NT2/D1 (cell line): ENCODE data around the gene MUC2.

Experiments
- DNase-seq: peaks from one replicate; pipeline ENCODE4 v3.0.0-alpha.2; 2011; ENCODE audit warnings: low read depth, low spot score
- H3K27me3 ChIP-seq: 2 replicates; pipeline ENCODE4 v1.6.0; 2011; ENCODE audit warnings: mild to moderate bottlenecking; ENCODE audit not compliant: insufficient read length, insufficient read depth
- H3K36me3 ChIP-seq: 2 replicates; pipeline ENCODE4 v1.6.1; 2011; ENCODE audit warnings: mild to moderate bottlenecking, low read length, mixed read lengths; ENCODE audit not compliant: insufficient read depth, insufficient read length
- H3K4me1 ChIP-seq: 2 replicates; pipeline ENCODE4 v1.5.1; 2011; ENCODE audit not compliant: insufficient read depth, insufficient read length
- H3K4me3 ChIP-seq: 2 replicates; pipeline ENCODE4 v1.5.1; 2011; ENCODE audit warnings: low read depth; ENCODE audit not compliant: insufficient read length
- H3K9ac ChIP-seq: 2 replicates; pipeline ENCODE4 v1.6.0; 2011; ENCODE audit warnings: low read depth; ENCODE audit not compliant: insufficient read length
- H3K9me3 ChIP-seq: 2 replicates; pipeline ENCODE4 v1.5.1; 2011; ENCODE audit warnings: mild to moderate bottlenecking, low read length; ENCODE audit not compliant: insufficient read depth
- SUZ12 ChIP-seq: IDR thresholded peaks from 2 replicates; pipeline ENCODE4 v1.6.1; 2011; ENCODE audit not compliant: insufficient read length, insufficient read depth; ENCODE audit errors: extremely low read depth
- YY1 ChIP-seq: IDR thresholded peaks from 2 replicates; pipeline ENCODE4 v1.6.1; 2011; ENCODE audit not compliant: insufficient read length, insufficient read depth
- ZNF274 ChIP-seq: IDR thresholded peaks from 2 replicates; pipeline ENCODE4 v1.6.1; 2011; ENCODE audit warnings: mild to moderate bottlenecking, low read depth, low read length

The MUC2 gene

GRCh38 chr11:1117992-1118391, 43.3 kb downstream of the MUC2 start:
- Histone ChIP-seq H3K4me1 (no peaks in the 10 kb centered on the region), H3K9me3 (no peaks in the 10 kb centered on the region), H3K4me3 (no peak overlapping the region), H3K27me3 (peaks cover 16% of the 10 kb centered on the region), H3K36me3 (no peaks in the 10 kb centered on the region), H3K9ac (no peak overlapping the region)
- DNase-seq: no peak
- TF ChIP-seq YY1 (no peak), SUZ12 (no peak), ZNF274 (no peak)

DNA sequence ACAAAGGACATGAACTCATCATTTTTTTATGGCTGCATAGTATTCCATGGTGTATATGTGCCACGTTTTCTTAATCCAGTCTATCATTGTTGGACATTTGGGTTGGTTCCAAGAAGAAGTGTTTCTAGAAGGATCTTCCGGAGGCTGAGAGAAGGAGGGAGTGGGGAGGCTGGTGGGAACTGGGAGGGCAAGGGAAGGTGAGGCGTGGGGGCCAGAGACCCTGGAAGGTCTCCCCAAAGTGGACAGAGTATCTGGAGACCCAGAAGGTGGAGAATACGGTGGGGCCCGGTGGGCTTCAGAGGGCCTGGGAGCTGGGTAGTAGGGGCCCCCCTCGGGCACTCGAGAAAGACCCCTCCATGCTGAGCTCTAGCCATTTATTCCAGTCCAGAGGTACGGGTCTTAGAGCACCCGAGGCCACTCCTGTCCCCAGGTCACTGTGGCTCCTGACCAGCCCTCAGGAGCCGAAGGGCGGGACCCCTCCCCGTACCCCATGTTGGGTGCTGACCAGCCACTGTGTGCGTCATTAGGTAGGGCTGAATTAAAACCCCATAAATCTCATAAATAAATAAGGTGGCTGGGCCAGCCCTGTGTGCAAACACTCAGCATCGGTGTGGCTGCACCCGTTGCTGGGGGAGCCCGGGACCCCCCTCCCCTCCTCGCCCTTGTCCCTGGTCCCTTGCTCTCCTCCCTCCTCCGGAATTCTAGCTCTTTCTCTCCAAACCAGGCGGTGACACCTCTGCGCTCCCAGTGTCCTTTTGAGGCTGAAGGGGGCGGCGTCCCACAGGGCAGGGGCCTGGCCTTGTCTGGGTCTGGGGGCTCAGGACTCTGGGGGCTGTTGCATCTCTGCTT, 44.3 kb downstream of the MUC2 start:
- H3K9me3 ChIP-seq: no peaks in the 10 kb centered on the region
- H3K4me1 ChIP-seq: no peaks in the 10 kb centered on the region
- H3K27me3 ChIP-seq: peaks cover 26% of the 10 kb centered on the region
- no peak overlapping the region for H3K4me3 ChIP-seq
- TF ChIP-seq SUZ12: no peak
- TF ChIP-seq ZNF274: no peak
- no peak for TF ChIP-seq YY1
- no peak for DNase-seq
- H3K36me3 ChIP-seq: no peaks in the 10 kb centered on the region
- H3K9ac ChIP-seq: no peak overlapping the region

GRCh38 chr11:1119604-1120146, 45.0 kb downstream of the MUC2 start:
- DNase-seq: no peak
- Histone ChIP-seq H3K27me3 (peaks cover 33% of the 10 kb centered on the region), H3K36me3 (no peaks in the 10 kb centered on the region), H3K4me1 (no peaks in the 10 kb centered on the region), H3K9ac (no peak overlapping the region), H3K4me3 (no peak overlapping the region), H3K9me3 (no peaks in the 10 kb centered on the region)
- TF ChIP-seq YY1: no peak
- no peak for TF ChIP-seq SUZ12
- no peak for TF ChIP-seq ZNF274

DNA sequence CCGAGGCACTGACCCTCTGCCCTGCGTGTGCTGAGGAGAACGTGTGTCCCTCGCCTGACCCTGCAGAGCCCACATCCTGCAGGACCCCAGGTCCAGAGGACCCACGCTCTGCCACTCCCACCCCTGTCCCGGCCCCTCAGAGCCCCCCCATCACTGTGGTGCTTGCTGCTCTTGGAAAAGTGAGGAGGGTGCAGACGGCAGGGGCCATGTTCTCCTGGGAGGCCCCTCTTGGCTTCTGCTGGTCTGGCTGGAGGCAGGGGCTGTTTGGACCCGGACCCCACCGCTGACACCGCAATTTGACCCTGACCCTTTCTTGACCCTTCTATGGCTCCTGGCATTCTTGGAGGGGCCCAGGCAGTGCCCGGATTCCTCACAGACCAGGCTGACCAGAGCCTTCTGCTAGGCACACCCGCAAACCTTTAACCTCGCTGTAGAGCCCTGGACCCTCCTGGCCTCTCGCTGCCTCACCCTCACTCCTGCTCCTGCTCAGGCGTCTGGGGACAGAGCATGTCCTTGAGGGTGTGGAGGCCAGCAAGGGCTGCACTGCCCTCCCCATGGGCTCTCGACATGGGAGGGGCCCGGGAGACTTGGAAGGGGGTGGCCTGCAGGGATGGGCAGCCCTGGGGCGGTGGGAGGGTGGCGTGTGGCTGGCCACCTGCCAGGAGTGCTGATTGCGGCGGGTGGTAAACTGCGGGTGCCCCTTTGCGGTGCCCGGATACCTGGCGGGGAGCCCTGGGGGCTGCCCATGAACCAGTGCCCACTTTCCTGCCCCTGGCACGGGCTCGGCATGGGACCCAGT, 46.1 kb downstream of the MUC2 start:
- no peak for TF ChIP-seq ZNF274
- TF ChIP-seq SUZ12: no peak
- no peak for TF ChIP-seq YY1
- peaks cover 40% of the 10 kb centered on the region for H3K27me3 ChIP-seq
- no peak for DNase-seq

GRCh38 chr11:1121331-1121812, 46.7 kb downstream of the MUC2 start:
- H3K4me3 ChIP-seq: no peak overlapping the region
- DNase-seq: no peak
- no peak for TF ChIP-seq SUZ12
- TF ChIP-seq ZNF274: no peak
- TF ChIP-seq YY1: no peak
- no peak overlapping the region for H3K9ac ChIP-seq
- no peaks in the 10 kb centered on the region for H3K36me3 ChIP-seq
- H3K27me3 ChIP-seq: peaks cover 43% of the 10 kb centered on the region
- H3K9me3 ChIP-seq: no peaks in the 10 kb centered on the region
- no peaks in the 10 kb centered on the region for H3K4me1 ChIP-seq

More for the DNA sequence above, 46.1 kb downstream of the MUC2 start:
- Histone ChIP-seq H3K4me3 (no peak overlapping the region), H3K9ac (no peak overlapping the region), H3K36me3 (no peaks in the 10 kb centered on the region), H3K9me3 (no peaks in the 10 kb centered on the region), H3K4me1 (no peaks in the 10 kb centered on the region)

- TF ChIP-seq YY1: no peak
- no peak for TF ChIP-seq ZNF274
- TF ChIP-seq SUZ12: no peak
- H3K27me3 ChIP-seq: peaks cover 39% of the 10 kb centered on the region
- no peak for DNase-seq
- no peaks in the 10 kb centered on the region for H3K4me1 ChIP-seq
- H3K4me3 ChIP-seq: no peak overlapping the region
- no peaks in the 10 kb centered on the region for H3K9me3 ChIP-seq
- H3K36me3 ChIP-seq: no peaks in the 10 kb centered on the region
- no peak overlapping the region for H3K9ac ChIP-seq
Observed at GRCh38 chr11:1121813-1122663, 47.4 kb downstream of the MUC2 start.
